Calu3 (cell line): ENCODE results near the gene NCR3LG1. TPM values are rescaled to one million over a fixed set of nuclear protein-coding genes. Genes with fewer than 3 reads are reported as not detected.

Experiments
- BruUV-seq: library from RNA; stranded (reverse); fragments of 400-500 nt; replicated peaks from 2 replicates; lab custom pipeline; 2021; lab: Mats Ljungman, UMichigan
- CTCF ChIA-PET: fragments of 300-600 bp; sonication (Branson Sonifier 250); formaldehyde crosslinking; loops from one replicate; lab custom pipeline; 2022; ENCODE audit warnings: antibody characterized with exemption; lab: Charles Lee
- DNase-seq: peaks from one replicate; pipeline ENCODE4 v3.0.0; 2022
- H3K27ac Mint-ChIP-seq: one replicate; pipeline ENCODE4 v1.8.0; 2022; ENCODE audit warnings: mixed read lengths; ENCODE audit not compliant: unreplicated experiment
- H3K27me3 Mint-ChIP-seq: one replicate; pipeline ENCODE4 v1.8.0; 2022; ENCODE audit warnings: mixed read lengths; ENCODE audit not compliant: unreplicated experiment
- H3K36me3 Mint-ChIP-seq: one replicate; pipeline ENCODE4 v1.8.0; 2022; ENCODE audit warnings: mild to moderate bottlenecking, moderate library complexity, mixed read lengths; ENCODE audit not compliant: insufficient read depth, unreplicated experiment
- H3K4me1 Mint-ChIP-seq: one replicate; pipeline ENCODE4 v1.8.0; 2022; ENCODE audit warnings: mild to moderate bottlenecking, low read depth, mixed read lengths; ENCODE audit not compliant: unreplicated experiment
- H3K4me3 Mint-ChIP-seq: one replicate; pipeline ENCODE4 v1.8.0; 2022; ENCODE audit warnings: mild to moderate bottlenecking, low read depth, moderate library complexity, mixed read lengths; ENCODE audit not compliant: unreplicated experiment
- H3K9me3 Mint-ChIP-seq: one replicate; pipeline ENCODE4 v1.8.0; 2022; ENCODE audit warnings: low read depth, mixed read lengths; ENCODE audit not compliant: unreplicated experiment
- CTCF ChIP-seq: fragments of 200-600 bp; IDR thresholded peaks from one replicate; pipeline ENCODE4 v1.8.0; 2022; ENCODE audit warnings: antibody characterized with exemption; ENCODE audit not compliant: unreplicated experiment
- intact Hi-C: fragments of 100-400 bp; cut with micrococcal nuclease; formaldehyde crosslinking; loops from one replicate; pipeline ENCODE4 v1.10.0; 2022; ENCODE audit not compliant: unreplicated experiment
- total RNA-seq: library from RNA; stranded (reverse); gene quantifications from 2 replicates; pipeline ENCODE4 v1.2.3, GENCODE V29; 2022

NCR3LG1 gene
- total RNA-seq, 1 experiment from 2014 or later: 3.1 TPM

GRCh38 chr11:17410606-17411379 is 59.2 kb downstream of the NCR3LG1 start:
- peak overlapping the region; percentile 17 for H3K27ac Mint-ChIP-seq
- H3K4me1 Mint-ChIP-seq: peaks cover 14% of the 10 kb centered on the region
- no TSS peak for BruUV-seq
- CTCF ChIA-PET: interaction anchor here (2.0 kb wide), 1 partner anchor 13 kb away, joined by 9 read pairs; no protein-coding TSS in a partner anchor
- H3K36me3 Mint-ChIP-seq: no peaks in the 10 kb centered on the region
- no peak for DNase-seq
- no peaks in the 10 kb centered on the region for H3K9me3 Mint-ChIP-seq
- no peak overlapping the region for H3K4me3 Mint-ChIP-seq
- H3K27me3 Mint-ChIP-seq: peaks cover 49% of the 10 kb centered on the region
- no peak for TF ChIP-seq CTCF
- intact Hi-C loops: no loop called here

GRCh38 chr11:17411418-17411817 is 59.8 kb downstream of the NCR3LG1 start:
- H3K9me3 Mint-ChIP-seq: no peaks in the 10 kb centered on the region
- H3K4me1 Mint-ChIP-seq: peaks cover 11% of the 10 kb centered on the region
- intact Hi-C loops: no loop called here
- no peak for TF ChIP-seq CTCF
- H3K4me3 Mint-ChIP-seq: no peak overlapping the region
- H3K36me3 Mint-ChIP-seq: no peaks in the 10 kb centered on the region
- no TSS peak for BruUV-seq
- peaks cover 55% of the 10 kb centered on the region for H3K27me3 Mint-ChIP-seq
- CTCF ChIA-PET: interaction anchor here (2.0 kb wide), 1 partner anchor 12 kb away, joined by 9 read pairs; no protein-coding TSS in a partner anchor
- DNase-seq: no peak
- peak overlapping the region; percentile 17 for H3K27ac Mint-ChIP-seq

- intact Hi-C loops: no loop called here
- CTCF ChIA-PET: interaction anchor here (0.7 to 2.0 kb wide), 2 partner anchors 11 to 33 kb away, joined by 7 to 9 read pairs; no protein-coding TSS in a partner anchor
- no TSS peak for BruUV-seq
- Mint-ChIP-seq H3K9me3 (no peaks in the 10 kb centered on the region), H3K27ac (no peak overlapping the region), H3K36me3 (no peaks in the 10 kb centered on the region), H3K4me3 (no peak overlapping the region), H3K4me1 (peaks cover 11% of the 10 kb centered on the region), H3K27me3 (peaks cover 65% of the 10 kb centered on the region)
- DNase-seq: no peak
- no peak for TF ChIP-seq CTCF
These were observed 61.0 kb downstream of the NCR3LG1 start for GRCh38 chr11:17412488-17413180.

GRCh38 chr11:17413414-17414316 is 62.1 kb downstream of the NCR3LG1 start:
- no TSS peak for BruUV-seq
- intact Hi-C loops: no loop called here
- CTCF ChIA-PET: no interaction called here
- DNase-seq: no peak
- no peak for TF ChIP-seq CTCF
- H3K9me3 Mint-ChIP-seq: no peaks in the 10 kb centered on the region
- H3K4me1 Mint-ChIP-seq: peaks cover 11% of the 10 kb centered on the region
- peaks cover 76% of the 10 kb centered on the region for H3K27me3 Mint-ChIP-seq
- H3K36me3 Mint-ChIP-seq: no peaks in the 10 kb centered on the region
- no peak overlapping the region for H3K4me3 Mint-ChIP-seq
- no peak overlapping the region for H3K27ac Mint-ChIP-seq
